OCI-LY1 (cell line): ENCODE results near the gene RBMS3.

Experiments
- H2AFZ ChIP-seq: fragments of 200-600 bp; sonication (generic), shearing (Covaris generic); 2 replicates; pipeline ENCODE4 v1.6.0; 2014; ENCODE audit warnings: antibody characterized with exemption, mild to moderate bottlenecking, low read length
- H3F3A ChIP-seq: fragments of 200-600 bp; sonication (generic), shearing (Covaris generic); 2 replicates; pipeline ENCODE4 v1.6.0; 2014; ENCODE audit warnings: mild to moderate bottlenecking, antibody characterized with exemption, low read length, moderate library complexity; ENCODE audit not compliant: insufficient read depth
- H3K27ac ChIP-seq: fragments of 200-600 bp; sonication (generic); 2 replicates; pipeline ENCODE4 v1.5.1; 2014; ENCODE audit warnings: low read length, mixed run types, mild to moderate bottlenecking, low read depth; ENCODE audit not compliant: poor library complexity, severe bottlenecking
- H3K27me3 ChIP-seq: fragments of 200-600 bp; sonication (generic); 2 replicates; pipeline ENCODE4 v1.6.0; 2014; ENCODE audit warnings: antibody characterized with exemption, mild to moderate bottlenecking, low read length, moderate library complexity; ENCODE audit not compliant: insufficient read depth
- H3K36me3 ChIP-seq: fragments of 200-600 bp; sonication (generic); 2 replicates; pipeline ENCODE4 v1.6.1; 2014; ENCODE audit warnings: mild to moderate bottlenecking, antibody characterized with exemption, low read length, moderate library complexity, mixed read lengths; ENCODE audit not compliant: insufficient read depth
- H3K4me1 ChIP-seq: fragments of 200-600 bp; sonication (generic); 2 replicates; pipeline ENCODE4 v1.5.1; 2014; ENCODE audit warnings: mild to moderate bottlenecking, low read length, moderate library complexity; ENCODE audit not compliant: insufficient read depth, severe bottlenecking
- H3K4me2 ChIP-seq: fragments of 200-600 bp; sonication (generic), shearing (Covaris generic); 2 replicates; pipeline ENCODE4 v1.6.1; 2014; ENCODE audit warnings: low read length
- H3K4me3 ChIP-seq: fragments of 200-600 bp; sonication (generic); 2 replicates; pipeline ENCODE4 v1.5.1; 2014; ENCODE audit warnings: low read length, low read depth, mild to moderate bottlenecking, mixed read lengths; ENCODE audit not compliant: poor library complexity, severe bottlenecking
- H3K79me2 ChIP-seq: fragments of 200-600 bp; shearing (Covaris generic); 2 replicates; pipeline ENCODE4 v1.6.1; 2016; ENCODE audit warnings: mixed run types, low read length, mixed read lengths; ENCODE audit not compliant: insufficient read depth
- H3K9ac ChIP-seq: fragments of 200-600 bp; sonication (generic), shearing (Covaris generic); 2 replicates; pipeline ENCODE4 v1.6.1; 2014; ENCODE audit warnings: mild to moderate bottlenecking, low read length, mixed read lengths
- H3K9me2 ChIP-seq: fragments of 200-600 bp; sonication (generic), shearing (Covaris generic); 2 replicates; pipeline ENCODE4 v1.6.1; 2014; ENCODE audit warnings: low read depth, mild to moderate bottlenecking, low read length, mixed read lengths
- H3K9me3 ChIP-seq: fragments of 200-600 bp; shearing (Covaris generic); 2 replicates; pipeline ENCODE4 v1.6.1; 2014; ENCODE audit warnings: low read length, mixed read lengths
- H4K20me1 ChIP-seq: fragments of 200-600 bp; sonication (generic), shearing (Covaris generic); 2 replicates; pipeline ENCODE4 v1.6.0; 2016; ENCODE audit warnings: mild to moderate bottlenecking, low read length; ENCODE audit not compliant: insufficient read depth
- EZH2 ChIP-seq: fragments of 200-600 bp; sonication (generic), shearing (Covaris generic); IDR thresholded peaks from 2 replicates; pipeline ENCODE4 v1.8.0; 2017; ENCODE audit warnings: borderline replicate concordance, mixed run types, mild to moderate bottlenecking, antibody characterized with exemption, low read length, moderate library complexity, mixed read lengths
- TF ChIP-seq, protein P1 (sequence below): fragments of 200-600 bp; sonication (generic), shearing (Covaris generic); IDR thresholded peaks from 2 replicates; pipeline ENCODE4 v1.5.1; 2017; ENCODE audit warnings: mild to moderate bottlenecking, antibody characterized with exemption, low read length, moderate library complexity, mixed read lengths

The RBMS3 gene

DNA sequence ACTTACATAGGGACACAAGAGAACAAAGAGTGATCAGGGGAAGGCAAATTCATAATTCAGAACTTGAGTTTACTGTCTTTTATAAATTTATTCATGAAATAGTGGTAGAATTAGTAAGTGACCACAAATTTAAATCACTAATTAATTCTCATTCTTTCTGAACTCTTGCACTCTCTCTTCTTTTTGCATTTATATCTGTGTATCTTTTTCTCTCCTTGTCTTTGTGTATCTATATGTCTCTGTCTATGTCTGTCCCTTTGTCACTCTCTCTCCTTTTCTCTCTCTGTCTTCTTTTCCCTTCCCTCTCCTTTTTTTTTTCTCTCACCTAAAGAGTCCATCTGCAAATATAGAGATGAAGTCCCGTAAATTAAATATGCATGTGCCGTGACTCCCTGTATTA is 31.5 kb downstream of the RBMS3 start:
- H3K27ac ChIP-seq: peak overlapping the region; percentile 55
- peak overlapping the region; percentile 21 for H3K4me3 ChIP-seq
- peaks cover 82% of the 10 kb centered on the region for H3K79me2 ChIP-seq
- peaks cover 99% of the 10 kb centered on the region for H3K4me1 ChIP-seq
- H3K36me3 ChIP-seq: no peaks in the 10 kb centered on the region
- H4K20me1 ChIP-seq: no peaks in the 10 kb centered on the region
- H3K4me2 ChIP-seq: peak overlapping the region; percentile 56; the same call in 1 of the 2 replicates
- H2AFZ ChIP-seq: no peak overlapping the region
- no peaks in the 10 kb centered on the region for H3K9me2 ChIP-seq
- TF ChIP-seq EZH2: no peak
- TF ChIP-seq, protein P1, sequence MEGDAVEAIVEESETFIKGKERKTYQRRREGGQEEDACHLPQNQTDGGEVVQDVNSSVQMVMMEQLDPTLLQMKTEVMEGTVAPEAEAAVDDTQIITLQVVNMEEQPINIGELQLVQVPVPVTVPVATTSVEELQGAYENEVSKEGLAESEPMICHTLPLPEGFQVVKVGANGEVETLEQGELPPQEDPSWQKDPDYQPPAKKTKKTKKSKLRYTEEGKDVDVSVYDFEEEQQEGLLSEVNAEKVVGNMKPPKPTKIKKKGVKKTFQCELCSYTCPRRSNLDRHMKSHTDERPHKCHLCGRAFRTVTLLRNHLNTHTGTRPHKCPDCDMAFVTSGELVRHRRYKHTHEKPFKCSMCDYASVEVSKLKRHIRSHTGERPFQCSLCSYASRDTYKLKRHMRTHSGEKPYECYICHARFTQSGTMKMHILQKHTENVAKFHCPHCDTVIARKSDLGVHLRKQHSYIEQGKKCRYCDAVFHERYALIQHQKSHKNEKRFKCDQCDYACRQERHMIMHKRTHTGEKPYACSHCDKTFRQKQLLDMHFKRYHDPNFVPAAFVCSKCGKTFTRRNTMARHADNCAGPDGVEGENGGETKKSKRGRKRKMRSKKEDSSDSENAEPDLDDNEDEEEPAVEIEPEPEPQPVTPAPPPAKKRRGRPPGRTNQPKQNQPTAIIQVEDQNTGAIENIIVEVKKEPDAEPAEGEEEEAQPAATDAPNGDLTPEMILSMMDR: no peak
- no peaks in the 10 kb centered on the region for H3F3A ChIP-seq
- no peaks in the 10 kb centered on the region for H3K9me3 ChIP-seq
- peak overlapping the region; percentile 28; the same call in 1 of the 2 replicates for H3K9ac ChIP-seq
- no peaks in the 10 kb centered on the region for H3K27me3 ChIP-seq

DNA sequence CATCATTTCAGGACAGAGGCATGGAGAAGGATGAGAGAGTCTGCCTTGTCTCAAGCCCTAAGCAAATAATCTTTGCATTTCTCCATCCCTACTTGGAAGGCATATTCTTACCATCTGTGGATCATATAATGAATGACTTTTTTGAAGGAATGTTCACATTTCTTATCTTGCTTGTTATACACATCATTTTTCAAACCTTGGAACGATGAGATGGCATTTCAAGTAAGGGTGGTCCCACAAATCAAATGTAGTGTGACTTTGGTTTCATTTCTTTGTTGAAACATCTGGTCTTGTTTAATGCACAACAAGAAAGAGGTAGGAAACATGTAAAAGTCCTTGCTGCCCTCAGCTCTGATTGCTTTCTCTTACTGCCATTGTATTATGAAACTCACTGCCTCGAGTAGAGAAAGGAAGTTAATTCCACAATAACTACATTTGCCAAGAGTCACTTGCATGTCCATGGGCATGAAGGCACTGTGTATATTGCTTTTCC is 32.1 kb downstream of the RBMS3 start:
- H3K4me3 ChIP-seq: peak overlapping the region; percentile 4
- H3K9ac ChIP-seq: no peak overlapping the region; the same call in 1 of the 2 replicates
- H3K27ac ChIP-seq: peak overlapping the region; percentile 55
- no peak overlapping the region for H2AFZ ChIP-seq
- no peaks in the 10 kb centered on the region for H3K27me3 ChIP-seq
- H3K4me2 ChIP-seq: peak overlapping the region; percentile 56
- H3K36me3 ChIP-seq: no peaks in the 10 kb centered on the region
- peaks cover 100% of the 10 kb centered on the region for H3K4me1 ChIP-seq
- H3F3A ChIP-seq: 0 out of 2 replicates have a peak, but pooled peaks cover 4% of the 10 kb centered on the region
- TF ChIP-seq, protein P1: no peak
- no peak for TF ChIP-seq EZH2
- no peaks in the 10 kb centered on the region for H3K9me2 ChIP-seq
- no peaks in the 10 kb centered on the region for H4K20me1 ChIP-seq
- peaks cover 85% of the 10 kb centered on the region for H3K79me2 ChIP-seq
- no peaks in the 10 kb centered on the region for H3K9me3 ChIP-seq

DNA sequence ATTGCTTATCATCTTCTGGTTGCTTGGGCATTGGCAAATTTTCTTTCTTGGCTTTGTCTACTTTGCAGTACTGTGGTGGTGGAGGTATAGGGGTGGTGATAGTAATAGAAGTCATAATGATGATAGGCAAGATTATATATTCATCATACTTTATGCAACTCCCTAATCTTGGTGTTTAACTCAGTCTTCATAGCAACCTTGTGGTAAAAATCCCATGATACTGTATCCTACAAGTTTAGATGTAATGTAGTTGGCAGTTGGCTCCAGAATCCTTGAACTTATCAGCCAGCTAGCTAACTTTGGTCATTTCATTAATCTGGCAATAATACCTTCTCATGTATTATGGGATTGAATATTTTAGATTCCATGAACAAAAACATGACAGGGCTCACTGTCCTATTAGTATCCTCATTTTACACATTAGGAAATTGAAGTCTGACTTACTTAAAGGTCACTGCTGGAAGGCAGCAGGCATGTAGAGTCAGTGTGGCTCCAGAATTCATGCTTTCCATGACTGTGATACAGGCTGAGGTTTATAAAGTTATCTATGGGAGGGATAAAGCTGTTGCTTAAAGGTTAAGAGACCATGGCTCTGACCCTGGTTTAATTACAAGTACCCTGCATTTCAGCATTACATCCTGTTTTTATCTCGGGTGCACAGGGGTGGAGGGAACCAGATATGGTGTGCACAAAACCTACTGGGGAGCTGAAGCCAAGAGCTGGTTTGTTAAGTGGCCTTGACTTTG is 33.3 kb downstream of the RBMS3 start:
- Histone ChIP-seq H3K4me1 (peaks cover 100% of the 10 kb centered on the region), H3K4me2 (peak overlapping the region; percentile 56), H3K9me2 (no peaks in the 10 kb centered on the region), H4K20me1 (no peaks in the 10 kb centered on the region), H2AFZ (no peak overlapping the region), H3K4me3 (no peak overlapping the region), H3F3A (0 out of 2 replicates have a peak, but pooled peaks cover 6% of the 10 kb centered on the region), H3K9me3 (no peaks in the 10 kb centered on the region), H3K79me2 (peaks cover 83% of the 10 kb centered on the region), H3K36me3 (no peaks in the 10 kb centered on the region), H3K9ac (peak overlapping the region; percentile 14; the same call in 1 of the 2 replicates), H3K27ac (peak overlapping the region; percentile 55), H3K27me3 (no peaks in the 10 kb centered on the region)
- TF ChIP-seq EZH2: no peak
- TF ChIP-seq, protein P1: no peak
